ENCODE measurements around the gene KRT74. TPM values are rescaled to one million over a fixed set of nuclear protein-coding genes. Genes with fewer than 3 reads are reported as not detected.

KRT74 gene
- total RNA-seq, 1 experiment from 2014 or later: not detected

- peaks cover 10% of the 10 kb centered on the region for H3K4me1 ChIP-seq (ENCODE audit: control insufficient read depth, insufficient read depth, low read length)
- H3K9me3 ChIP-seq (ENCODE audit: control insufficient read depth, insufficient read depth, low read depth, low read length): no peaks in the 10 kb centered on the region
- H3K36me3 ChIP-seq (ENCODE audit: control insufficient read depth, insufficient read depth, low read length): no peaks in the 10 kb centered on the region
- BruUV-seq (replicated peaks): no TSS peak
- ChIA-PET CTCF (interaction anchor here (0.9 kb wide), 1 partner anchor 335 kb away, joined by 3 read pairs; no protein-coding TSS in a partner anchor), POLR2A (no interaction called here)
- DNase-seq (ENCODE audit: low read depth, low spot score) (no peak), ATAC-seq (no peak)
- H3K27ac ChIP-seq (ENCODE audit: low read length): no peak overlapping the region
- H3K4me3 ChIP-seq (ENCODE audit: low read depth in 2 of 2, low read length in 2 of 2): no peak overlapping the region
- intact Hi-C loops (cut with micrococcal nuclease; ENCODE audit: unreplicated experiment): no loop called here
- H3K27me3 ChIP-seq (ENCODE audit: control insufficient read depth, insufficient read depth, low read length): no peaks in the 10 kb centered on the region
- TF ChIP-seq TCF7L2 (IDR thresholded peaks at IDR 0.05; ENCODE audit: low read depth, low read length): no peak
- no peak for TF ChIP-seq POLR2AphosphoS5 (IDR thresholded peaks at IDR 0.05; ENCODE audit: low read depth, low read length)
- no peak for TF ChIP-seq SIN3A (IDR thresholded peaks at IDR 0.05; ENCODE audit: borderline replicate concordance, insufficient read depth, low read depth, low read length)
- no peak for TF ChIP-seq REST (IDR thresholded peaks at IDR 0.05; ENCODE audit: insufficient read depth in 1 of 2, low read depth in 2 of 2, low read length in 1 of 2)
- TF ChIP-seq CTCF (IDR thresholded peaks at IDR 0.05): no peak
- in situ Hi-C loops (cut with HindIII; ENCODE audit: low pct_unique_long_range_greater_than_20kb, low sequenced_read_pairs): no loop called here
These were observed 38.1 kb downstream of the KRT74 start for GRCh38 chr12:52535574-52535973.

- DNase-seq (ENCODE audit: low read depth, low spot score) (no peak), ATAC-seq (no peak)
- Histone ChIP-seq H3K27ac (ENCODE audit: low read length) (no peak overlapping the region), H3K9me3 (ENCODE audit: control insufficient read depth, insufficient read depth, low read depth, low read length) (no peaks in the 10 kb centered on the region), H3K27me3 (ENCODE audit: control insufficient read depth, insufficient read depth, low read length) (no peaks in the 10 kb centered on the region), H3K36me3 (ENCODE audit: control insufficient read depth, insufficient read depth, low read length) (no peaks in the 10 kb centered on the region), H3K4me3 (ENCODE audit: low read depth in 2 of 2, low read length in 2 of 2) (no peak overlapping the region), H3K4me1 (ENCODE audit: control insufficient read depth, insufficient read depth, low read length) (peaks cover 10% of the 10 kb centered on the region)
- in situ Hi-C loops (cut with HindIII; ENCODE audit: low pct_unique_long_range_greater_than_20kb, low sequenced_read_pairs): no loop called here
- CTCF ChIA-PET: no interaction called here
- no TSS peak for BruUV-seq (replicated peaks)
- intact Hi-C loops (cut with micrococcal nuclease; ENCODE audit: unreplicated experiment): no loop called here
- POLR2A ChIA-PET: no interaction called here
- TF ChIP-seq SIN3A (IDR thresholded peaks at IDR 0.05; ENCODE audit: borderline replicate concordance, insufficient read depth, low read depth, low read length) (no peak), CTCF (IDR thresholded peaks at IDR 0.05) (no peak), REST (IDR thresholded peaks at IDR 0.05; ENCODE audit: insufficient read depth in 1 of 2, low read depth in 2 of 2, low read length in 1 of 2) (no peak), TCF7L2 (IDR thresholded peaks at IDR 0.05; ENCODE audit: low read depth, low read length) (no peak), POLR2AphosphoS5 (IDR thresholded peaks at IDR 0.05; ENCODE audit: low read depth, low read length) (no peak)
These were observed 39.2 kb downstream of the KRT74 start for GRCh38 chr12:52534482-52534881.
